ENCODE data around the gene GPR31. TPM values are rescaled to one million over a fixed set of nuclear protein-coding genes. Genes with fewer than 3 reads are reported as not detected.

GPR31 gene
- polyA plus RNA-seq, 1 donor from 2014 or later: not detected

DNA sequence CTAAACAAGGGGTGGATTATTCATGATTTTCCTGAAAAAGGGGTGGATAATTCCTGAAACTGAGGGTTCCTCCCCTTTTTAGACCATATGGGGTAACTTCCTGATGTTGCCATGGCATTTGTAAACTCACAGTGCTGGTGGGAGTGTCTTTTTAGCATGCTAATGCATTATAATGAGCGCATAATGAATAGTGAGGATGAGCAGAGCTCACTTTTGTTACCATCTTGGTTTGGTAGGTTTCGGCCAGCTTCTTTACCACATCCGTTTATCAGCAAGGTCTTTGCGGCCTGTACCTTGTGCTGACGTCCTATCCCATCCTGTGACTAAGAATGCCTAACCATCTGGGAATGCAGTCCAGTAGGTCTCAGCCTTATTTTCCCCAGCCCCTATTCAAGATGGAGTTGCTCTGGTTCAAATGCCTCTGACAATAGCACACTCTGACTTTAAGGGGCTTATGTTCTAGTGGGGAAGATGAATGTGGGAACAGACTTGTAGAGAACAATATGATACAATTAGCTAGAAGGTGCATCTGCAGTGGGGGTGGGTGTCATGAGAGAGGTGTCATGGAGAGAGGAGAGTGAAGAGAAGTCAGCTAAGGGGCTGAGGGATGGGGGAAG is 4.2 kb upstream of the GPR31 start:
- Histone ChIP-seq H3K4me3 (ENCODE audit: low read length) (no peak overlapping the region), H3K4me2 (ENCODE audit: low read length) (no peak overlapping the region), H3K27ac (ENCODE audit: low read length) (no peak overlapping the region), H3K27me3 (ENCODE audit: insufficient read depth, low read depth, low read length) (no peaks in the 10 kb centered on the region), H3K9ac (ENCODE audit: low read length) (no peak overlapping the region), H3K36me3 (ENCODE audit: insufficient read depth, low read length) (no peaks in the 10 kb centered on the region), H3K79me2 (replicated peaks; ENCODE audit: insufficient read depth, low read length) (no peaks in the 10 kb centered on the region), H4K20me1 (ENCODE audit: insufficient read depth) (no peaks in the 10 kb centered on the region), H3K9me3 (ENCODE audit: low read length) (no peaks in the 10 kb centered on the region), H2AFZ (ENCODE audit: low read depth, low read length) (no peak overlapping the region), H3F3A (ENCODE audit: insufficient read depth, low read length, poor library complexity, severe bottlenecking) (no peaks in the 10 kb centered on the region), H3K9me2 (ENCODE audit: insufficient read depth, low read length) (no peaks in the 10 kb centered on the region)
- no peak for TF ChIP-seq REST (IDR thresholded peaks at IDR 0.05; ENCODE audit: borderline replicate concordance)
- TF ChIP-seq MXI1 (conservative IDR thresholded peaks at IDR 0.05; ENCODE audit: poor library complexity, severe bottlenecking): no peak
- no peak for TF ChIP-seq TAF1 (IDR thresholded peaks at IDR 0.05; ENCODE audit: low read depth)

- no peak overlapping the region for H2AFZ ChIP-seq (ENCODE audit: low read depth, low read length)
- H3K79me2 ChIP-seq (replicated peaks; ENCODE audit: insufficient read depth, low read length): no peaks in the 10 kb centered on the region
- H3K9me2 ChIP-seq (ENCODE audit: insufficient read depth, low read length): no peaks in the 10 kb centered on the region
- no peaks in the 10 kb centered on the region for H3K27me3 ChIP-seq (ENCODE audit: insufficient read depth, low read depth, low read length)
- H4K20me1 ChIP-seq (ENCODE audit: insufficient read depth): no peaks in the 10 kb centered on the region
- no peaks in the 10 kb centered on the region for H3K36me3 ChIP-seq (ENCODE audit: insufficient read depth, low read length)
- H3K9ac ChIP-seq (ENCODE audit: low read length): no peak overlapping the region
- no peaks in the 10 kb centered on the region for H3F3A ChIP-seq (ENCODE audit: insufficient read depth, low read length, poor library complexity, severe bottlenecking)
- no peak overlapping the region for H3K4me3 ChIP-seq (ENCODE audit: low read length)
- no peak overlapping the region for H3K27ac ChIP-seq (ENCODE audit: low read length)
- TF ChIP-seq TAF1 (IDR thresholded peaks at IDR 0.05; ENCODE audit: low read depth): no peak
- TF ChIP-seq EZH2 (IDR thresholded peaks at IDR 0.05; ENCODE audit: borderline replicate concordance, insufficient read depth, low read length, poor library complexity, severe bottlenecking): no peak
- TF ChIP-seq MXI1 (conservative IDR thresholded peaks at IDR 0.05; ENCODE audit: poor library complexity, severe bottlenecking): no peak
- no peak for TF ChIP-seq POLR2AphosphoS5 (IDR thresholded peaks at IDR 0.05)
- no peak for TF ChIP-seq REST (IDR thresholded peaks at IDR 0.05; ENCODE audit: borderline replicate concordance)
- no peak for TF ChIP-seq SMC3 (conservative IDR thresholded peaks at IDR 0.05; ENCODE audit: poor library complexity)
- TF ChIP-seq, protein P1, sequence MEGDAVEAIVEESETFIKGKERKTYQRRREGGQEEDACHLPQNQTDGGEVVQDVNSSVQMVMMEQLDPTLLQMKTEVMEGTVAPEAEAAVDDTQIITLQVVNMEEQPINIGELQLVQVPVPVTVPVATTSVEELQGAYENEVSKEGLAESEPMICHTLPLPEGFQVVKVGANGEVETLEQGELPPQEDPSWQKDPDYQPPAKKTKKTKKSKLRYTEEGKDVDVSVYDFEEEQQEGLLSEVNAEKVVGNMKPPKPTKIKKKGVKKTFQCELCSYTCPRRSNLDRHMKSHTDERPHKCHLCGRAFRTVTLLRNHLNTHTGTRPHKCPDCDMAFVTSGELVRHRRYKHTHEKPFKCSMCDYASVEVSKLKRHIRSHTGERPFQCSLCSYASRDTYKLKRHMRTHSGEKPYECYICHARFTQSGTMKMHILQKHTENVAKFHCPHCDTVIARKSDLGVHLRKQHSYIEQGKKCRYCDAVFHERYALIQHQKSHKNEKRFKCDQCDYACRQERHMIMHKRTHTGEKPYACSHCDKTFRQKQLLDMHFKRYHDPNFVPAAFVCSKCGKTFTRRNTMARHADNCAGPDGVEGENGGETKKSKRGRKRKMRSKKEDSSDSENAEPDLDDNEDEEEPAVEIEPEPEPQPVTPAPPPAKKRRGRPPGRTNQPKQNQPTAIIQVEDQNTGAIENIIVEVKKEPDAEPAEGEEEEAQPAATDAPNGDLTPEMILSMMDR (IDR thresholded peaks at IDR 0.05; ENCODE audit: poor library complexity, severe bottlenecking): no peak
- TF ChIP-seq RAD21 (conservative IDR thresholded peaks at IDR 0.05): no peak
- TF ChIP-seq EP300 (conservative IDR thresholded peaks at IDR 0.05; ENCODE audit: poor library complexity, severe bottlenecking): no peak
- H3K9me3 ChIP-seq (ENCODE audit: low read length): no peaks in the 10 kb centered on the region
- no peak overlapping the region for H3K4me2 ChIP-seq (ENCODE audit: low read length)
Measured at GRCh38 chr6:167157414-167157813, 366 bp downstream of the GPR31 start.
